Neutrophil (primary cell): ENCODE results near the gene ADCY10.
"Not testable (repeated sequence)": the region's sequence is repeated elsewhere in the genome, so short reads cannot be mapped to it uniquely, and the experiment has no call there.

Experiments
- H3K27ac ChIP-seq: fragments of 200-600 bp; sonication (generic); 2 replicates; pipeline ENCODE4 v1.5.1; 2016; ENCODE audit warnings: mild to moderate bottlenecking, moderate library complexity
- H3K27me3 ChIP-seq: fragments of 200-600 bp; sonication (generic); 2 replicates; pipeline ENCODE4 v1.6.0; 2016; ENCODE audit warnings: mild to moderate bottlenecking
- H3K36me3 ChIP-seq: fragments of 200-600 bp; sonication (generic); 2 replicates; pipeline ENCODE4 v1.5.1; 2017
- H3K4me1 ChIP-seq, 2 experiments: fragments of 200-600 bp in 1 of 2; sonication (generic) in 1 of 2; 1 replicate in 1 of 2; 2 replicates in 1 of 2; pipeline versions ENCODE4 v1.5.1 to v1.6.1; 2013 to 2016; ENCODE audit warnings: low read depth in 1 of 2, low read length in 1 of 2, mild to moderate bottlenecking in 1 of 2, moderate library complexity in 1 of 2; ENCODE audit not compliant: control insufficient read depth in 1 of 2, insufficient read depth in 1 of 2
- H3K4me3 ChIP-seq, 2 experiments: fragments of 200-600 bp in 1 of 2; sonication (generic) in 1 of 2; 1 replicate in 1 of 2; 2 replicates in 1 of 2; pipeline ENCODE4 v1.5.1; 2013 to 2016; ENCODE audit warnings: low read depth in 1 of 2, low read length in 1 of 2, mild to moderate bottlenecking in 1 of 2, moderate library complexity in 1 of 2
- H3K9me3 ChIP-seq: fragments of 200-600 bp; sonication (generic); 2 replicates; pipeline ENCODE4 v1.5.1; 2016
- CTCF ChIP-seq: fragments of 200-600 bp; sonication (generic); IDR thresholded peaks from 2 replicates; pipeline ENCODE4 v1.5.1; 2016; ENCODE audit warnings: antibody characterized with exemption

The ADCY10 gene

GRCh38 chr1:167841530-167841929, 72.4 kb downstream of the ADCY10 start:
- TF ChIP-seq CTCF = no peak
- Histone ChIP-seq H3K27me3 (no peaks in the 10 kb centered on the region), H3K36me3 (no peaks in the 10 kb centered on the region), H3K27ac (no peak overlapping the region), H3K9me3 (no peaks in the 10 kb centered on the region), H3K4me1 (no peaks in the 10 kb centered on the region), H3K4me3 (no peak overlapping the region)

- no peak overlapping the region for H3K4me3 ChIP-seq
- no peaks in the 10 kb centered on the region for H3K27me3 ChIP-seq
- no peak for TF ChIP-seq CTCF
- H3K27ac ChIP-seq = no peak overlapping the region
- H3K36me3 ChIP-seq = no peaks in the 10 kb centered on the region
- no peaks in the 10 kb centered on the region for H3K4me1 ChIP-seq
- no peaks in the 10 kb centered on the region for H3K9me3 ChIP-seq
Observed at GRCh38 chr1:167839009-167839408, 74.9 kb downstream of the ADCY10 start.

GRCh38 chr1:167837326-167837725, 76.6 kb downstream of the ADCY10 start:
- Histone ChIP-seq H3K27ac (no peak overlapping the region), H3K27me3 (no peaks in the 10 kb centered on the region), H3K9me3 (no peaks in the 10 kb centered on the region), H3K36me3 (no peaks in the 10 kb centered on the region), H3K4me1 (no peaks in the 10 kb centered on the region), H3K4me3 (no peak overlapping the region)
- no peak for TF ChIP-seq CTCF

- Histone ChIP-seq H3K36me3 (no peaks in the 10 kb centered on the region), H3K9me3 (no peaks in the 10 kb centered on the region), H3K4me1 (no peaks in the 10 kb centered on the region), H3K27me3 (no peaks in the 10 kb centered on the region), H3K4me3 (no peak overlapping the region), H3K27ac (no peak overlapping the region)
- no peak for TF ChIP-seq CTCF
Observed at GRCh38 chr1:167836197-167836596, 77.7 kb downstream of the ADCY10 start.

GRCh38 chr1:167833904-167834303, 80.0 kb downstream of the ADCY10 start:
- Histone ChIP-seq H3K36me3 (no peaks in the 10 kb centered on the region), H3K27ac (no peak overlapping the region), H3K4me1 (no peaks in the 10 kb centered on the region), H3K27me3 (no peaks in the 10 kb centered on the region), H3K4me3 (no peak overlapping the region), H3K9me3 (no peaks in the 10 kb centered on the region)
- TF ChIP-seq CTCF = no peak

GRCh38 chr1:167832693-167833092, 81.2 kb downstream of the ADCY10 start:
- Histone ChIP-seq H3K27ac (no peak overlapping the region), H3K27me3 (no peaks in the 10 kb centered on the region), H3K4me3 (no peak overlapping the region), H3K9me3 (no peaks in the 10 kb centered on the region), H3K4me1 (no peaks in the 10 kb centered on the region), H3K36me3 (no peaks in the 10 kb centered on the region)
- TF ChIP-seq CTCF = no peak

- H3K4me3 ChIP-seq, H3K9me3 ChIP-seq, H3K36me3 ChIP-seq, H3K27me3 ChIP-seq, H3K27ac ChIP-seq, H3K4me1 ChIP-seq: not testable (repeated sequence)
Observed at GRCh38 chr1:167830668-167831067, 83.3 kb downstream of the ADCY10 start.
